NCI-H146 treated with DMSO at 0.1 percent for 48 hours (cell line): ENCODE data around the gene ANKRD65.
"Not testable (repeated sequence)": the region's sequence is repeated elsewhere in the genome, so short reads cannot be mapped to it uniquely, and the experiment has no call there.

Source experiments
- DNase-seq: peaks from one replicate; lab custom pipeline; 2025; ENCODE audit not compliant: unreplicated experiment; lab: John Stamatoyannopoulos, UW

The ANKRD65 gene

GRCh38 chr1:1399187-1399871, 21.7 kb downstream of the ANKRD65 start, which contains the start of gene CCNL2:
CCNL2 (minus strand) TSS chr1:1399335; CDS start chr1:1399306, 29 bp downstream.
- peak; percentile 81 for DNase-seq

- no peak for DNase-seq
Measured at GRCh38 chr1:1398677-1399186, 22.3 kb downstream of the ANKRD65 start.

- no peak for DNase-seq
Measured at GRCh38 chr1:1397839-1398523, 23.1 kb downstream of the ANKRD65 start.

GRCh38 chr1:1395166-1395565, 25.9 kb downstream of the ANKRD65 start:
- DNase-seq: no peak

- DNase-seq: no peak
Measured at GRCh38 chr1:1394116-1394515, 27.0 kb downstream of the ANKRD65 start.

GRCh38 chr1:1393428-1393827, 27.6 kb downstream of the ANKRD65 start:
- no peak for DNase-seq

GRCh38 chr1:1393014-1393413, 28.1 kb downstream of the ANKRD65 start:
- no peak for DNase-seq

GRCh38 chr1:1391225-1391624, 29.9 kb downstream of the ANKRD65 start:
- no peak for DNase-seq

GRCh38 chr1:1390675-1391074, 30.4 kb downstream of the ANKRD65 start:
- no peak for DNase-seq

GRCh38 chr1:1388078-1388472, 33.0 kb downstream of the ANKRD65 start:
- DNase-seq: no peak

GRCh38 chr1:1387098-1388077, 33.7 kb downstream of the ANKRD65 start:
- DNase-seq: no peak

GRCh38 chr1:1385931-1386330, 35.1 kb downstream of the ANKRD65 start:
- no peak for DNase-seq

- DNase-seq: not testable (repeated sequence)
Measured at GRCh38 chr1:1385339-1385738, 35.7 kb downstream of the ANKRD65 start.

GRCh38 chr1:1381294-1381693, 39.8 kb downstream of the ANKRD65 start:
- DNase-seq: no peak

- no peak for DNase-seq
Measured at GRCh38 chr1:1380860-1381259, 40.2 kb downstream of the ANKRD65 start.

GRCh38 chr1:1377540-1378205, 43.4 kb downstream of the ANKRD65 start:
- DNase-seq: no peak

GRCh38 chr1:1376551-1377226, 44.4 kb downstream of the ANKRD65 start:
- no peak for DNase-seq

- peak; percentile 91 for DNase-seq
Measured at GRCh38 chr1:1374929-1375662, 46.0 kb downstream of the ANKRD65 start, which contains the start of gene AURKAIP1. AURKAIP1 (minus strand) TSS chr1:1375207; CDS start chr1:1374756, 451 bp downstream.

GRCh38 chr1:1374589-1374928, 46.5 kb downstream of the ANKRD65 start:
- DNase-seq: no peak
